GM12878 (cell line): Measurements from ENCODE around the gene ABCA9.

ENCODE experiments used
- ATF3 ChIP-seq: IDR thresholded peaks from 2 replicates; pipeline ENCODE4 v1.6.1; 2011; ENCODE audit warnings: low read depth, mild to moderate bottlenecking, low read length, moderate library complexity, borderline replicate concordance; ENCODE audit errors: extremely low read depth
- EZH2 ChIP-seq: IDR thresholded peaks from 2 replicates; pipeline ENCODE4 v1.6.1; 2012; ENCODE audit warnings: low read depth, mild to moderate bottlenecking, control low read depth, inconsistent platforms, low read length, borderline replicate concordance; ENCODE audit not compliant: control insufficient read depth
- HDAC2 ChIP-seq: fragments of 200-600 bp; sonication (generic); IDR thresholded peaks from 2 replicates; pipeline ENCODE4 v1.6.1; 2017
- POLR2AphosphoS5 ChIP-seq: IDR thresholded peaks from 2 replicates; pipeline ENCODE4 v1.6.1; 2011; ENCODE audit warnings: mild to moderate bottlenecking, low read length, inconsistent platforms
- TF ChIP-seq, protein P1 (sequence below): IDR thresholded peaks from 2 replicates; pipeline ENCODE4 v1.6.1; 2012; ENCODE audit warnings: mild to moderate bottlenecking, low read depth, low read length
- TF ChIP-seq, protein P2 (sequence below), 3 experiments: IDR thresholded peaks in 2 of 3; conservative IDR thresholded peaks in 1 of 3; 2 replicates each; pipeline ENCODE4 v1.5.1; 2011; ENCODE audit warnings: low read depth in 3 of 3, low read length in 3 of 3, mild to moderate bottlenecking in 3 of 3, control low read depth in 2 of 3, moderate library complexity in 2 of 3, inconsistent platforms in 1 of 3, mixed read lengths in 1 of 3; ENCODE audit not compliant: control insufficient read depth in 2 of 3, insufficient read depth in 1 of 3; ENCODE audit errors: extremely low read depth in 1 of 3
- TF ChIP-seq, protein P3 (sequence below): fragments of 450-650 bp; IDR thresholded peaks from 2 replicates; pipeline ENCODE4 v1.6.1; 2017; ENCODE audit warnings: low read depth, mild to moderate bottlenecking, moderate library complexity

DNA sequence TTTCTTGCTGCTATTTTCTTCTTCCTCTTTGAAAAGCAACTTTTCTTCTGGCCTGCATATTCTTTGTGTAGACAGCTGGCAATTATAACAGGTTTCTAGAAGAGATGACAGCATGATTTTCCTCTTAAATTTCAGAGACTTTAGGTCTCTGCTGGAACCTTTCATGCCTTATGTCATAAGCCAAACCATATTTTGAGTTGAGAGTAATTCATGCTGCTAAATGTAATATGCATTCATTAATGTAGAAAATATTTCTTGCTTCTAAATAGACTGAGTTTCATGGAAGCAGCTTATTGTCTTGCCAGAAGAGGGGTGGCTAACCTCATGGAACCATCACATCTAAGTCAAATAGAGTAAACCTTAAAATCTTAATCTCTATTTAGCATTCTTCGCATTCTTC, 25.9 kb upstream of the ABCA9 start:
- no peak for TF ChIP-seq EZH2
- no peak for TF ChIP-seq ATF3
- TF ChIP-seq, protein P1, sequence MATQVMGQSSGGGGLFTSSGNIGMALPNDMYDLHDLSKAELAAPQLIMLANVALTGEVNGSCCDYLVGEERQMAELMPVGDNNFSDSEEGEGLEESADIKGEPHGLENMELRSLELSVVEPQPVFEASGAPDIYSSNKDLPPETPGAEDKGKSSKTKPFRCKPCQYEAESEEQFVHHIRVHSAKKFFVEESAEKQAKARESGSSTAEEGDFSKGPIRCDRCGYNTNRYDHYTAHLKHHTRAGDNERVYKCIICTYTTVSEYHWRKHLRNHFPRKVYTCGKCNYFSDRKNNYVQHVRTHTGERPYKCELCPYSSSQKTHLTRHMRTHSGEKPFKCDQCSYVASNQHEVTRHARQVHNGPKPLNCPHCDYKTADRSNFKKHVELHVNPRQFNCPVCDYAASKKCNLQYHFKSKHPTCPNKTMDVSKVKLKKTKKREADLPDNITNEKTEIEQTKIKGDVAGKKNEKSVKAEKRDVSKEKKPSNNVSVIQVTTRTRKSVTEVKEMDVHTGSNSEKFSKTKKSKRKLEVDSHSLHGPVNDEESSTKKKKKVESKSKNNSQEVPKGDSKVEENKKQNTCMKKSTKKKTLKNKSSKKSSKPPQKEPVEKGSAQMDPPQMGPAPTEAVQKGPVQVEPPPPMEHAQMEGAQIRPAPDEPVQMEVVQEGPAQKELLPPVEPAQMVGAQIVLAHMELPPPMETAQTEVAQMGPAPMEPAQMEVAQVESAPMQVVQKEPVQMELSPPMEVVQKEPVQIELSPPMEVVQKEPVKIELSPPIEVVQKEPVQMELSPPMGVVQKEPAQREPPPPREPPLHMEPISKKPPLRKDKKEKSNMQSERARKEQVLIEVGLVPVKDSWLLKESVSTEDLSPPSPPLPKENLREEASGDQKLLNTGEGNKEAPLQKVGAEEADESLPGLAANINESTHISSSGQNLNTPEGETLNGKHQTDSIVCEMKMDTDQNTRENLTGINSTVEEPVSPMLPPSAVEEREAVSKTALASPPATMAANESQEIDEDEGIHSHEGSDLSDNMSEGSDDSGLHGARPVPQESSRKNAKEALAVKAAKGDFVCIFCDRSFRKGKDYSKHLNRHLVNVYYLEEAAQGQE, result no peak
- TF ChIP-seq, protein P2, sequence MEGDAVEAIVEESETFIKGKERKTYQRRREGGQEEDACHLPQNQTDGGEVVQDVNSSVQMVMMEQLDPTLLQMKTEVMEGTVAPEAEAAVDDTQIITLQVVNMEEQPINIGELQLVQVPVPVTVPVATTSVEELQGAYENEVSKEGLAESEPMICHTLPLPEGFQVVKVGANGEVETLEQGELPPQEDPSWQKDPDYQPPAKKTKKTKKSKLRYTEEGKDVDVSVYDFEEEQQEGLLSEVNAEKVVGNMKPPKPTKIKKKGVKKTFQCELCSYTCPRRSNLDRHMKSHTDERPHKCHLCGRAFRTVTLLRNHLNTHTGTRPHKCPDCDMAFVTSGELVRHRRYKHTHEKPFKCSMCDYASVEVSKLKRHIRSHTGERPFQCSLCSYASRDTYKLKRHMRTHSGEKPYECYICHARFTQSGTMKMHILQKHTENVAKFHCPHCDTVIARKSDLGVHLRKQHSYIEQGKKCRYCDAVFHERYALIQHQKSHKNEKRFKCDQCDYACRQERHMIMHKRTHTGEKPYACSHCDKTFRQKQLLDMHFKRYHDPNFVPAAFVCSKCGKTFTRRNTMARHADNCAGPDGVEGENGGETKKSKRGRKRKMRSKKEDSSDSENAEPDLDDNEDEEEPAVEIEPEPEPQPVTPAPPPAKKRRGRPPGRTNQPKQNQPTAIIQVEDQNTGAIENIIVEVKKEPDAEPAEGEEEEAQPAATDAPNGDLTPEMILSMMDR (IDR thresholded peaks at IDR 0.05 in 2 of 3, conservative IDR thresholded peaks at IDR 0.05 in 1 of 3; ENCODE audit: control insufficient read depth in 2 of 3, extremely low read depth in 1 of 3, insufficient read depth in 1 of 3, low read depth in 3 of 3, low read length in 3 of 3), result no peak
- TF ChIP-seq, protein P3, sequence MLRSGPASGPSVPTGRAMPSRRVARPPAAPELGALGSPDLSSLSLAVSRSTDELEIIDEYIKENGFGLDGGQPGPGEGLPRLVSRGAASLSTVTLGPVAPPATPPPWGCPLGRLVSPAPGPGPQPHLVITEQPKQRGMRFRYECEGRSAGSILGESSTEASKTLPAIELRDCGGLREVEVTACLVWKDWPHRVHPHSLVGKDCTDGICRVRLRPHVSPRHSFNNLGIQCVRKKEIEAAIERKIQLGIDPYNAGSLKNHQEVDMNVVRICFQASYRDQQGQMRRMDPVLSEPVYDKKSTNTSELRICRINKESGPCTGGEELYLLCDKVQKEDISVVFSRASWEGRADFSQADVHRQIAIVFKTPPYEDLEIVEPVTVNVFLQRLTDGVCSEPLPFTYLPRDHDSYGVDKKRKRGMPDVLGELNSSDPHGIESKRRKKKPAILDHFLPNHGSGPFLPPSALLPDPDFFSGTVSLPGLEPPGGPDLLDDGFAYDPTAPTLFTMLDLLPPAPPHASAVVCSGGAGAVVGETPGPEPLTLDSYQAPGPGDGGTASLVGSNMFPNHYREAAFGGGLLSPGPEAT, result no peak
- no peak for TF ChIP-seq POLR2AphosphoS5
- no peak for TF ChIP-seq HDAC2
